ENCODE measurements around the gene ATP11A.

The ATP11A gene

DNA sequence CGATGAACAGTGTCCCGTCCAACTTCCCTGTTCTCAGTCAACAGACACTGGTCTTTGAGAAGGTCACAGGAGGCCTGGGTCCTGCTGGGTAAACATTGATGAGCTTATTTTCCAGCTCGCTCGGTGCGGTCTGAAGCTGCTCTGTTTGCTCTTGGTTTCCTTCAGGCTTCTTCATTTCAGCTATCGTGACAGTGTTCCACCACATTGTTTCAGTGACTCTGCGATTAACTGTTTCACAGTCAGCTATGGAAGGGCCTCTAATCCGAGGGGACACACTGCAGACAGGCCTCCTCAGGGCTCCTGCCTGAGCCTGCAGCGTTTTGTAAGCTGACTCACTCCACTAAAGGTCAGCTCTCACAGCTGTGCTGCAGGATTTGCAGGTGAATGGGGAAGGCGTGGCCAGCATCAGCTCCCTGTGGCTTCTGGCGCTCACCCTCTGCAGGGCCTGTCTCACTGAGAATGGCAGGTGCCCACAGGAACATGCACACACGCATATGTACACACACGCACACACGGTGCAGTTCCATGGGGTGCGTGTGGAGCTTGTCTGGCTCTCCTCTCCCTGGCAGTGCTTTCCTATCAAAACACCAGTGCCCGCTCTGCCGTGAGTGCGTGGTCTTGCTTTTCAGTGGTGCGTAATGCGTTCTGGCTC lies 216.3 kb downstream of the ATP11A start:
- Mint-ChIP-seq H3K4me3 (no peak overlapping the region), H3K36me3 (no peaks in the 10 kb centered on the region), H3K27ac (no peak overlapping the region), H3K4me1 (no peaks in the 10 kb centered on the region), H3K9me3 (peaks cover 5% of the 10 kb centered on the region)
- ATAC-seq: no peak
- DNase-seq (ENCODE audit: low spot score in 2 of 2): no peak

DNA sequence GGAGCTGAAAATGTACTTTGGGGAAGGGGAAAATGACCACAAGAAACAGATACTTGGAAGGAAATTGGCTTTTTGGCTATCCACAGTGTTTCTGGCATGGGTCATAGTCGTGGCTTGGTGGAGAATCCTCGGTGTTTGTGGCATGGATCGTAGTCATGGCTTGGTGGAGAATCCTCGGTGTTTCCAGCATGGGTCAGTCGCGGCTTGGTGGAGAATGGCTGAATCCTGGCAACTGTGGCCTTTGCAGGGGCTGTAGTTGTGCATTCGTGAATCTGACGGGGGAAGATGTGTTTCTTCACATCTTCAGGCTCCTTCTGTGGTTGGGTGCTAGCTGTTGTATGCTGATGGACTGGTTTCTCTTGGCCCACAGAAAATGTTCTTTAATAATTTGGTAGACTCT lies 217.4 kb downstream of the ATP11A start:
- Mint-ChIP-seq H3K4me3 (no peak overlapping the region), H3K4me1 (no peaks in the 10 kb centered on the region), H3K36me3 (no peaks in the 10 kb centered on the region), H3K9me3 (peaks cover 5% of the 10 kb centered on the region), H3K27ac (no peak overlapping the region)
- ATAC-seq: no peak
- no peak for DNase-seq (ENCODE audit: low spot score in 2 of 2)

DNA sequence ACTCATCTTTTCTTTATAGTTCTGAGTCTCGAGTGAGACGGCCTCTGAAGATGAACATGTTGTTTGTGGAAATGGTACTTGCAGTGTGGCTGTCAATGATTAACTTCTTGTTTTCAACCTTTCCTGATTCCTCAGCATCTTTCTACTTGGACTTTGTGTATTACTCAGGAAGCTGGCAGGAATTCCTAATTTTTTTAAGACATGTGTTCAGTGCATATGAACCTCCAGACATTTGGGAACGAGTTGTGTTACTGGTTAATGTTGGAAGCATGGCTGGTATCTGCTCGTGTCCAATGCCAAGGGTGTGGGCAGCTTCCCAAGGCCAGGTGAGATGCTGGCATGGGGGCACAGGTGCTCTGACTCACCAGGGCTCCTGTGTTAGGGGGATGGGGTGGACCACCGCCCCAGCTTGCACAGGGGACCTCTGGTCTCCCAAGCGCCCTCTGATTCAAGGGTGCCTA lies 218.1 kb downstream of the ATP11A start:
- H3K4me1 Mint-ChIP-seq: no peaks in the 10 kb centered on the region
- ATAC-seq: no peak
- no peak overlapping the region for H3K4me3 Mint-ChIP-seq
- peaks cover 5% of the 10 kb centered on the region for H3K9me3 Mint-ChIP-seq
- no peak overlapping the region for H3K27ac Mint-ChIP-seq
- no peaks in the 10 kb centered on the region for H3K36me3 Mint-ChIP-seq
- no peak for DNase-seq (ENCODE audit: low spot score in 2 of 2)

DNA sequence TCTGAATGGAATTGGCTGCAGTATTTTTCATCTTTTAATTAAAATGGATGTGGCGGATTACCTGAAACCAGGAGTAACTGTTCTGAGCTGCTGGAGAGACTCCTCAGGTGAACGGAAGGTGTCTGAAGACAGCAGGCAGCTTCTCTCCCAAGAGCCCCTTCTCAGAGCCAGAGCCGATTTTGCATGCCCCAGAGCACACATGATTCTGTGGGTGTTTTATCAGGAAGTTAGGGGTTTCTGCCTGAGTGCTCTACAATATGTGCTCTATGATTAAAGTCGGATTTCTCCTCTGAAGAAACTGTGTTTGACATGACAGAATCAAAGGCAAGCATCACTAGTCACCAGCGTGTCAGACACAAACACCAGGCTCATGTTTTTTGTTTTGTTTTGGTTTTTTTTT lies 218.5 kb downstream of the ATP11A start:
- Mint-ChIP-seq H3K9me3 (peaks cover 5% of the 10 kb centered on the region), H3K4me1 (no peaks in the 10 kb centered on the region), H3K4me3 (no peak overlapping the region), H3K27ac (no peak overlapping the region), H3K36me3 (no peaks in the 10 kb centered on the region)
- ATAC-seq: no peak
- DNase-seq (ENCODE audit: low spot score in 2 of 2): no peak

DNA sequence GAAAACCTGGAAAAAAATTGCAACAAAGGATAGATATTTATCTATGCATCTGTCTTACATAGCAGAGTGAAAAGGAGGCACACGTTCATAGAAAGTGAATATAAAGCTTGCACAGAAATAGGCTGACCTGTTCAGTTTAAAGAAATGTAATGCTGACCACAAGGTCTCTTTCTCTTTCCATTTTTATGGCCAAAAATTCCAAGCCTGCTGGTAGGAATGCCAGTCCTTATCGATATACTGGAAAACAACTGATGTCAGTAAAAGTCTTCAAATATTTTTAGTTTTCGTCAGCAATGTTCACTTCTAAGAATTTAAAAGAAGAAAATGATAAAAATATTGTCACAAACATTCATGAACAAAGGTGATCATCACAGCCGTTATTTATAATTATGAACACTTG lies 220.2 kb downstream of the ATP11A start:
- DNase-seq (ENCODE audit: low spot score in 2 of 2) (no peak), ATAC-seq (no peak)
- H3K27ac Mint-ChIP-seq: no peak overlapping the region
- H3K4me1 Mint-ChIP-seq: no peaks in the 10 kb centered on the region
- no peaks in the 10 kb centered on the region for H3K36me3 Mint-ChIP-seq
- H3K4me3 Mint-ChIP-seq: no peak overlapping the region
- peaks cover 3% of the 10 kb centered on the region for H3K9me3 Mint-ChIP-seq

DNA sequence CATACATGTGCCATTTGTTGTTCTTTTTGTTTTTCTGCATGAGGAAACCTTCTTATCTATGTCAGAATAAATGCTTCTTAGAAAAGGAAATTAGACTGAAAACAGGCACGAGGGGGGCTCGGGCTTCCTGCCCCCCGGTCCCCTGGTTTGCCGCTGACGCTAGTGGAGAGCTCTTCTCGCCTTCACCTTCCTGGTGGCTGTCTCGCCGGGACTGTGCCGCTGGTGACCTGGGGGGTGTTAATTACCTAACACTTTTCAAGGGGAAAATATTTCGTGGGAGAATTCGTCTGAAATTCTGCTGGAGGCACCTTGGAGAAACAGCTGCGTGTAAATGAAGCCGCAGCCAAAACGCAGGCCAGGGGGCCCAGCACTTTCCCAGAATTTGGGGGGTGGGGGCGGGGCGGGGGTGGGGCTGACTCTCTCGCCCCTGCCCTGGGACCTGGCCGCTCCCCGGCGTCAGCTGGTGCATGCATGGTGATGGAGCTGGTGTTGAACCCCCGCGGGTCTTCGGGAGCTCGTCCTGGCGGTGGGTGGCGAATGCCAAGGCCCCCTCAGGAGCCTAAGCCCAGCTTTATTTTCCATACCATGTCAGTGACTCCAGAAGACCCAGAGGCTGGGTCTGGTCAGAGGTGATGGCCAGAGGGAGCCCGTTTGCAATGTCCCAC lies 220.9 kb downstream of the ATP11A start:
- H3K4me1 Mint-ChIP-seq: no peaks in the 10 kb centered on the region
- no peak overlapping the region for H3K4me3 Mint-ChIP-seq
- H3K36me3 Mint-ChIP-seq: no peaks in the 10 kb centered on the region
- no peak overlapping the region for H3K27ac Mint-ChIP-seq
- no peaks in the 10 kb centered on the region for H3K9me3 Mint-ChIP-seq
- no peak for ATAC-seq
- DNase-seq (ENCODE audit: low spot score in 2 of 2): no peak

DNA sequence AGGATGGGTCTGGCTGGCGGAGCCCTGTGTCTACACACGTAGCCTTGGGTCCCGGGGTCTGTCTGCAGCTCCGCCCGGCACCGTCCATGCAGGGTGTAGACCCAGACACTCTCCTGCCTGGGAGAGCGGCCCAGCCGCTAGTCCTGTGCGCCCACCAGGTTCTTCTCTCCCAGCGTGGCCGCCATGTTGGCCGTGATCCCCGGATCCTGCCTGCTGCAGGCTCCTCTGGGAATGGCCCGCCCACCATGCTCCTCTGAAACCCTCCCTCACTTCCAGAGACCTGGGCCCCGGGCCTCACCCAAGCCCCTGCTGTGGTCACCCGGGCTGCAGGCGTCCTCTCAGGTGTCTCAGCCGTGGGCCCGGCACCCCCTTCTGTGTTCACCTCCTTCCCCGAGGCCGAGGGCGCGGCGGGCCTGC lies 221.5 kb downstream of the ATP11A start:
- ATAC-seq (no peak), DNase-seq (ENCODE audit: low spot score in 2 of 2) (no peak)
- Mint-ChIP-seq H3K27ac (no peak overlapping the region), H3K36me3 (no peaks in the 10 kb centered on the region), H3K4me1 (no peaks in the 10 kb centered on the region), H3K4me3 (no peak overlapping the region), H3K9me3 (no peaks in the 10 kb centered on the region)

DNA sequence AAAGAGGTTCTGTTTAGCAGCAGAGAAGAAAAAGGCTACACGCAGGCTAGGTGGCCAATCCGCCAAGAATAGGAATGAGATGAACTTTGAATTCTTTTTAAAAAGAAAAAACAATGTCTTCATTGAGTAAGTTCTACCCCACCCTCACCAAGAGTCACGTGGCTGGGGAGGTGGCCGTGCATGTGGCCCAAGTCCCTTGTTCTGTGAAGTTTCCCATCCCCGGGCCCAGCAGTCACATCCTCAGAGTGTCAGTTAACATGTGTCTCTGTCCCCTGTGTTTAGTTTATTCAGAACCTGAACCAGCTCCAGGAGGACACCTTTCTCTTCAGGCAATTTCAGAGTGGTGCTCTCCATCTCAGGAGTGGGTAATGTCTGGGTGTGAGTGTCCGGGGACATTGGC lies 222.0 kb downstream of the ATP11A start:
- DNase-seq (ENCODE audit: low spot score in 2 of 2) (no peak), ATAC-seq (no peak)
- Mint-ChIP-seq H3K27ac (no peak overlapping the region), H3K36me3 (no peaks in the 10 kb centered on the region), H3K4me3 (no peak overlapping the region), H3K9me3 (no peaks in the 10 kb centered on the region), H3K4me1 (no peaks in the 10 kb centered on the region)

DNA sequence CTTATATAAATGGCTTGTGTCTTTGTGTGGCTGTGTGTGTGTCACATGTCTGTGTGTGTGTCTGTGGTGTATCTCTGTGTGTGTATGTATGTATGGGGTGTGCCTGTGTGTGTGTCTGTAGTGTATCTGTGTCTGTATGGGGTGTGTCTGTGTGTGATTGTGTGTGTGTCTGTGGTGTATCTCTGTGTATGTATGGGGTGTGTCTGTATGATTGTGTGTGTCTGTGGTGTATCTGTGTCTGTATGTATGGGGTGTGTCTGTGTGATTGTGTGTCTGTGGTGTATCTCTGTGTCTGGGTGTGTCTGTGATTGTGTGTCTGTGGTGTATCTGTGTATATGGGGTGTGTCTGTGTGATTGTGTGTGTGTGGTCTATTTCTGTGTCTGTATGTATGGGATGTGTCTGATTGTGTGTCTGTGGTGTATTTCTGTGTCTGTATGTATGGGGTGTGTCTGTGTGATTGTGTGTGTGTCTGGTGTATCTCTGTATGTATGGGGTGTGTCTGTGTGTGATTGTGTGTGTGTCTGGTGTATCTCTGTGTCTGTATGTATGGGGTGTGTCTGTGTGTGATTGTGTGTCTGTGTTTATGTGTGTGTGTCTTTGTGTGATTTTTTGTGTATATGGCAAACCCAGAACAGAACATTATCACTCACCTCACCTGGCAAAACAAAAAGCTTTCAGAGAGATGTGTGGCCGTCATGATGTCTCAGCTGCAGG lies 223.0 kb downstream of the ATP11A start:
- Mint-ChIP-seq H3K4me3 (no peak overlapping the region), H3K27ac (no peak overlapping the region), H3K4me1 (no peaks in the 10 kb centered on the region), H3K36me3 (no peaks in the 10 kb centered on the region), H3K9me3 (no peaks in the 10 kb centered on the region)
- no peak for ATAC-seq
- no peak for DNase-seq (ENCODE audit: low spot score in 2 of 2)

DNA sequence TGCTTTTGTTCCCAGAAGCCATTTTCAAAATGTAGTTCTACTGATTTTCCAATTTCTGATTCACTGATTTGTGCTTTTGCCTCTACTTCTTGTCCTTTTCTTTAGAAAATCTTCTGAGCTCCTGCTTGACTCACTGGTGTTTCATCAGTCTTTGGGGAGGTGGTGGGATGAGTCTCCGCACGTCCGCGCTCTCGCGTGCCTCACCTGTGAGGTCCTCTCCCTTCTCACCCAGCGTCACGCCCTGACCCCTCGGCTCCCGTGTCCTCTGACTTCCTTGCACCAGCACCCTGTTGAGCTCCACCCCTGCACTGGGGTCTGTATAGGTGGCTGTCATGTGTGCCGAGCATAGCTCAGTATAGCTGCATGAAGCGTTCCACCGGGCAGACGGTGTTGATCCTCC lies 226.5 kb downstream of the ATP11A start:
- Mint-ChIP-seq H3K4me1 (no peaks in the 10 kb centered on the region), H3K4me3 (no peak overlapping the region), H3K9me3 (no peaks in the 10 kb centered on the region), H3K36me3 (no peaks in the 10 kb centered on the region), H3K27ac (peak overlapping the region; percentile 61)
- ATAC-seq: no peak
- DNase-seq (ENCODE audit: low spot score in 2 of 2): no peak

DNA sequence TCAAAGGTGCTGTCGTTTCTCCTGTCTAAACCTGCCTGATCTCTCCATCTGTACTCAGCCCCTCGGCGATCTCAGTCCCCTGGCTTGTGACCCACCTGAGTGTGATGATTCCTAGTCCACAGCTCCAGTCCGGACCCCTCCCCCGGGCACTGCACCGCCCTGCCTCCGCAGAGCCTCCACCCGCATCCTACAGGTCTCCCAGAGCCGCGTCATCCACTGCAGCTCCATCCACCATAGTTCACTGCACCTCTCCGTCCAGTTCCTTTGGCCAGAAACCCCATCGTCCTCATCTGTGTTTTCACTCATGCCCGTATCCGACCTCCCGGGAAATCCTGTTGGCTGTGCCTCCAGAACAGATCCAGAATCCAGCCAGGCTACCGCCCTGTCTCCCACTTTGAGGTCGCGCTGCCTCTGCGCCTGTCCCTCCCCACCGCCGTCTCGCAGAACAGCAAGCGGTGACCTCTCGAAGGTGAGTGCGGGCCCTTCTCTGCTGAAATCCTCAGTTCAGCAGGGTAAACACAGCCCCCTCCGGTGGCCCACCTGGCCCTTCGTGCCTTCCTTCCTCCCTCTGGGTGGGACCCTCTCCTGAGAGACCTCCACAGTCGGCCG lies 227.3 kb downstream of the ATP11A start:
- Mint-ChIP-seq H3K27ac (no peak overlapping the region), H3K4me1 (no peaks in the 10 kb centered on the region), H3K36me3 (no peaks in the 10 kb centered on the region), H3K9me3 (no peaks in the 10 kb centered on the region), H3K4me3 (no peak overlapping the region)
- ATAC-seq (no peak), DNase-seq (ENCODE audit: low spot score in 2 of 2) (no peak)

DNA sequence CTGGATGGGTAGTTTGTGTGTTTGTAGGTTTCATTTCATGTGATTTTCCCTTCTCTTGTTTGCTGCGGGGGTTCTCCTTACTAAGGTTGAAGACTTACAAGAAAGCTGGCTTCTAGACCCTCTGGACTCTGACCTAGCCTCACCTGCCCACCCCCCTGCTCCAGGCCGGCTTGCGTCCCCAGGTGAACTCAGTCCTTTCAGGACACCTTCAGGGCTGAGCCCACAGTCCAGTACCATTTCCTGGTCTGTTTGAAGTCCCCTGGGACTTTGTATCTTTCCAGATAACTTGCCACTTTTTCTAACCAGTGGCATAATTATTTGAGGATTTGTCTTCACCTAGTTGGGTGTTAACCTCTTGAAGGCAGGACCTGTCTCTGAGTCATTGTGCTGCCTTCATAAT lies 227.9 kb downstream of the ATP11A start:
- no peak for DNase-seq (ENCODE audit: low spot score in 2 of 2)
- Mint-ChIP-seq H3K4me1 (no peaks in the 10 kb centered on the region), H3K4me3 (no peak overlapping the region), H3K27ac (no peak overlapping the region), H3K9me3 (no peaks in the 10 kb centered on the region), H3K36me3 (no peaks in the 10 kb centered on the region)
- ATAC-seq: no peak

DNA sequence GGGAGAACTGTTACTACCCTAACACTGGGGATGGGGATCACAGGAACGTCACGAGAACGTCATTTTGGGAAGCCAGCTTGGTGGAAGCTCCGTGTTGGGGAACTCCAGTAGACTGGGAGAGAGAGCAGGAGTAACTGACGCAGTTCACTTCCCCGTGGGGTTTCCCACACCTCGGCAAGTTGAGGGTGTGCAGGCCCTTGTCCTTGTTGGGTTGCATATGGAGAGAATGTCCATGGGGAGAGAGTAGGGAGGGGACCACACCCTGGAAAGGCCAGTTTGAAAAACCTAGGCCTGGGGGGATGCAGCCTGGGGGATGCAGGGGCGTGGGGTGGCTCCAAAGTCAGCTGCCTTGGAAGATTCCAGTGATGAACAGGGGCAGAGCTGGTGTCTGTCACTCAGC lies 228.4 kb downstream of the ATP11A start:
- no peaks in the 10 kb centered on the region for H3K4me1 Mint-ChIP-seq
- H3K36me3 Mint-ChIP-seq: no peaks in the 10 kb centered on the region
- H3K4me3 Mint-ChIP-seq: no peak overlapping the region
- ATAC-seq (no peak), DNase-seq (ENCODE audit: low spot score in 2 of 2) (no peak)
- H3K9me3 Mint-ChIP-seq: no peaks in the 10 kb centered on the region
- no peak overlapping the region for H3K27ac Mint-ChIP-seq

DNA sequence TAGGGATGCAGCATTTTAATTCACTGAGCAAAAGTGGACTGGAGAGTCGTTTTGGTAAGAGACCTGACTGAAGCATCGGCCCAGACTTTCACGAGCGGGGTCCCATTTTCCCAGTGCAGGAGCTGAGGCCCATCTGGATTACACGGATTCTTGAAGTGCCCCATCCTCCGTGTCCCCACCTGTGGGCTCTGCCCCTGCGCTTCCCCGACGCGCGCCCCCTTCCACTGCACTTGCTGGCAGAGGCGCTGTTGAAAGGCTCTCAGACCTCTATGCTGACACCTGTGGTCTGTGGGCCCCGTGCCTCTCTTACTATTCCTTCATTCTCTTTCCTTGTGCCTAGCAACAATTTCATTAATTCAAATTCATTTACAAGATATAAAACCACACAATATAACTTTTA lies 228.9 kb downstream of the ATP11A start:
- no peaks in the 10 kb centered on the region for H3K4me1 Mint-ChIP-seq
- no peaks in the 10 kb centered on the region for H3K9me3 Mint-ChIP-seq
- H3K27ac Mint-ChIP-seq: no peak overlapping the region
- no peak overlapping the region for H3K4me3 Mint-ChIP-seq
- ATAC-seq (no peak), DNase-seq (ENCODE audit: low spot score in 2 of 2) (no peak)
- H3K36me3 Mint-ChIP-seq: no peaks in the 10 kb centered on the region

DNA sequence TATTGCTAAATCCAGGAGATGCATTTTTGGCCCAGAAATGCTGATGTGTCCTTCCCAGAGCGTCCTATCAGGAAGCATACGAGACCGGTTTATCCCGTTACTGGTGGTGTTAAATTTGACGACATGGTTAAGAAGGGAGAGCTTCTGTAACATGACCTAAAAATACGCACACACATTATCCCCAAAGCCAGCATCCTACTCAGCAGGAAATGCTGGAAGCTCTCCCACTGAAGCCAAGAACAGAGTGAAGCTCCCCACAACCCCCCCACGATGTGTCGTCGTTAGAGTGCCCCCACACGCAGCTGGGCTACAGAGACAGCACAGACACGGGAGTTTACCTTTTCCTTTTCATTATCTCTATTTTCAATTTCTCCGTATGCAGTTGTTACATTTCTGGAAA lies 234.1 kb downstream of the ATP11A start:
- H3K4me3 Mint-ChIP-seq: no peak overlapping the region
- no peak overlapping the region for H3K27ac Mint-ChIP-seq
- no peaks in the 10 kb centered on the region for H3K36me3 Mint-ChIP-seq
- no peaks in the 10 kb centered on the region for H3K4me1 Mint-ChIP-seq
- no peak for DNase-seq (ENCODE audit: low spot score in 2 of 2)
- H3K9me3 Mint-ChIP-seq: no peaks in the 10 kb centered on the region
- ATAC-seq: no peak

DNA sequence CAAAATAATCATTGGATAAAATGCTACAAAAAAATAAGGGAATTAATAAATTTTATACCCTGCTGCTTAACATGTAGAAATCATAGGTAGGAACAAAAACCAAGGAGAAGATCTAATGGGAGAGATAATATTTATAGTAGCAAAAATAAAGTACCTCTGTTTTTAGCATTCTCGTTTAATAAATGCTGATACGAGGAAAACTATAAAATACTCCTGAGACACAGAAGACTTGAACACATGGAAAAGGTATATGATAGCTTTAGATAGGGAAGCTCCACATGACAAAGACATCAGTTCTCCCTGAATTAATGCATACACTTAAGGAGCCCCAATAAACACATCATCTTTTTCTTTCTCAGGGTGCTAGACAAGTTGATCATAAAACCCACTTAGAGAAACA lies 234.5 kb downstream of the ATP11A start:
- DNase-seq (ENCODE audit: low spot score in 2 of 2) (no peak), ATAC-seq (no peak)
- Mint-ChIP-seq H3K27ac (no peak overlapping the region), H3K36me3 (no peaks in the 10 kb centered on the region), H3K4me3 (no peak overlapping the region), H3K9me3 (no peaks in the 10 kb centered on the region), H3K4me1 (peaks cover 3% of the 10 kb centered on the region)

All from stimulated activated effector memory CD8-positive, alpha-beta T cell treated with anti-CD3 and anti-CD28 coated beads, Interleukin-12 subunit alpha, Interleukin-12 subunit beta, amount 100 ng/mL, for 72 hours (primary cell).